Tibial nerve (tissue), 4 donors: ENCODE data around the gene JPH4.

Experiments
- CTCF ChIP-seq, 5 experiments: fragments of 200-600 bp in 3 of 5; fragments of 450-650 bp in 2 of 5; sonication (generic) in 3 of 5; IDR thresholded peaks; one replicate each; pipeline ENCODE4 v1.5.1; 2016 to 2019; ENCODE audit warnings: antibody characterized with exemption in 5 of 5, mild to moderate bottlenecking in 3 of 5, moderate library complexity in 2 of 5
- EP300 ChIP-seq, 2 donors: sonication (generic); formaldehyde crosslinking; IDR thresholded peaks; one replicate each; pipeline ENCODE4 v1.6.1; 2017; ENCODE audit warnings: antibody characterized with exemption in 2 of 2, mild to moderate bottlenecking in 1 of 2
- POLR2A ChIP-seq, 2 donors: fragments of 450-650 bp; IDR thresholded peaks; one replicate each; pipeline ENCODE4 v1.6.1; 2017; ENCODE audit warnings: antibody characterized with exemption in 2 of 2, mild to moderate bottlenecking in 2 of 2, moderate library complexity in 2 of 2

DNA sequence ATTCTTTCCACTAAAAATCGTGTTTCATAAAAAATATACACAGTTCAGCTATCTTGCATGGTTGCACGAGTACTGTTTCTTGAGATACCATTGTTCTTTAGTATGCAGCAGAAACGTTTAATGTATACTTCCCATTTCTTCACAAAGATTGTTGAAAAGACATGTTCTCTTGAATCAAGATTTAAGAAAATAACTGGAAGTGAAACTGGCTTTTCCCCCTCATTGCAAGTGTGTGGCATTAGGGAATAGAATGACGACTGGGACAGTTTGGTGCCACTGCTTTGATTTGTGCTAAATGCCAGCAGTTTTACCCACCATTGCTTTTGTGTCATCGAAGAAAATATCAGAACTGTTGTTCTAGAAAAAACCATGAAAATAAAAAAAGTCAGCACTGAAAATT lies 37.3 kb upstream of the JPH4 start:
- TF ChIP-seq CTCF (IDR thresholded peaks at IDR 0.05) (no peak), EP300 (IDR thresholded peaks at IDR 0.05) (no peak), POLR2A (IDR thresholded peaks at IDR 0.05) (no peak)
